ENCODE results near the gene CAB39L.
"Not testable (repeated sequence)": the region's sequence is repeated elsewhere in the genome, so short reads cannot be mapped to it uniquely, and the experiment has no call there.

DNA sequence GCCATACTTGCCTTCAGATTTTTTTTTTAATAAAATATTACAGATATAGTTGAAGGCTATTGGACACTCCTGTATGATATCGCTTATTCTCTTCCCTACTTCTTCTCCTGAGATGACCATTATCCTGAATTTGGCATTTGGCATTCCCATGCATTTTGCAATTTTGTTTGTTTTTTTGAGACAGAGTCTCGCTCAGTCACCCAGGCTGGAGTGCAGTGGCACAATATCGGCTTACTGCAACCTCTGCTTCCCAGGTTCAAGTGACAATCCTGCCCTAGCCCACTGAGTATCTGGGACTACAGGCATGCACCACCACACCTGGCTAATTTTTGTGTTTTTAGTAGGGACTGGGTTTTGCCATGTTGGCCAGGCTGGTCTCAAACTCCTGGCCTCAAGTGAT is 116.7 kb downstream of the CAB39L start:
- TF ChIP-seq, protein P1, sequence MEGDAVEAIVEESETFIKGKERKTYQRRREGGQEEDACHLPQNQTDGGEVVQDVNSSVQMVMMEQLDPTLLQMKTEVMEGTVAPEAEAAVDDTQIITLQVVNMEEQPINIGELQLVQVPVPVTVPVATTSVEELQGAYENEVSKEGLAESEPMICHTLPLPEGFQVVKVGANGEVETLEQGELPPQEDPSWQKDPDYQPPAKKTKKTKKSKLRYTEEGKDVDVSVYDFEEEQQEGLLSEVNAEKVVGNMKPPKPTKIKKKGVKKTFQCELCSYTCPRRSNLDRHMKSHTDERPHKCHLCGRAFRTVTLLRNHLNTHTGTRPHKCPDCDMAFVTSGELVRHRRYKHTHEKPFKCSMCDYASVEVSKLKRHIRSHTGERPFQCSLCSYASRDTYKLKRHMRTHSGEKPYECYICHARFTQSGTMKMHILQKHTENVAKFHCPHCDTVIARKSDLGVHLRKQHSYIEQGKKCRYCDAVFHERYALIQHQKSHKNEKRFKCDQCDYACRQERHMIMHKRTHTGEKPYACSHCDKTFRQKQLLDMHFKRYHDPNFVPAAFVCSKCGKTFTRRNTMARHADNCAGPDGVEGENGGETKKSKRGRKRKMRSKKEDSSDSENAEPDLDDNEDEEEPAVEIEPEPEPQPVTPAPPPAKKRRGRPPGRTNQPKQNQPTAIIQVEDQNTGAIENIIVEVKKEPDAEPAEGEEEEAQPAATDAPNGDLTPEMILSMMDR (IDR thresholded peaks at IDR 0.05), result not testable (repeated sequence)
- not testable (repeated sequence) for TF ChIP-seq POLR2A (IDR thresholded peaks at IDR 0.05)
